ENCODE results near the gene INO80E.
A peak's percentile ranks its signal among the peaks of the same experiment; 100 is the strongest.
"Not testable (repeated sequence)": the region's sequence is repeated elsewhere in the genome, so short reads cannot be mapped to it uniquely, and the experiment has no call there.

INO80E gene

DNA sequence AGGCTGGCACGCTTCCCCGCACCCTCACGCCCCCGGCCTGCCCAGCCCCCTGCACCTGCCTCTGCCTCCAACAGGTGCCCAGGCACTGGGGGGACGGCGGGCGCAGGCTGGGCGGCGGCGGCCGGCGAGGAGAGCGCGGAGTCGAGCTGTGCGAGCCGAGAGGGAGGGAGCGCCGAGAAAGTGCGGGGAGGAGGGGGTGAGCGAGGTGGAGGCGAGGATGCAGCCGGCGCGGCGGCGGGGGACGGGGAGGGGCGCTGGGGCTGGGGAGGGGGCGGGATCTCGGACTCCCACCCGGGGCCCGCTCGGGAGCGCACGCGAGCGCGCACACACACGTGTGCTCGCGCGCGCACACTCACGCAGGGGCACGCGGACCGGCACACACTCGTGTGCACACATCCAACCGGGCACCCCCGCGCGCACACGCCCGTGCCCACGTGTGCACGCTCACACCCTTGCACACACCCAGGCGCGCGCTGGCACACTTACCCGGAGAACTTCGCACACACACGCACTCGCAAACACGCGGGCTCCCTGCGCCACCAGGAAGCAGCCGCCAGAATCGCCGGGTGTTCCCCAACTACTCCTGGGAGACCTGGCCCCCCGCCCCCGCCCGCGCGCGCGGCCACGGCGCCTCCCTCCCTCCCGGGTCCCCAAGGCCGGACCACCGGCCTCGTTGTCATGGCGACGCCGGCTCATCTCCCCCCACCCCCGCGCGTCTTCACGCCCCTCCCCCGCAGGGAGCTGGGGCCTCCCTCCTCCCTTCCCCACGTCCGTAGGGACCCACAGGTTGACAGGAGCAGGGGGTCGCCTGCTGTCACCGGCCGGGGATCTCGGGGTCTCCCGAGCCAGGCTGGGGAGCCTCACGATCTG, 15.0 kb downstream of the INO80E start, which contains the start of gene DOC2A:
TSS of gene DOC2A (minus strand) at position 184 of the 870 bp plus-strand sequence. CDS start 805 bp downstream, outside the sequence.
- DNase-seq: no peak

DNA sequence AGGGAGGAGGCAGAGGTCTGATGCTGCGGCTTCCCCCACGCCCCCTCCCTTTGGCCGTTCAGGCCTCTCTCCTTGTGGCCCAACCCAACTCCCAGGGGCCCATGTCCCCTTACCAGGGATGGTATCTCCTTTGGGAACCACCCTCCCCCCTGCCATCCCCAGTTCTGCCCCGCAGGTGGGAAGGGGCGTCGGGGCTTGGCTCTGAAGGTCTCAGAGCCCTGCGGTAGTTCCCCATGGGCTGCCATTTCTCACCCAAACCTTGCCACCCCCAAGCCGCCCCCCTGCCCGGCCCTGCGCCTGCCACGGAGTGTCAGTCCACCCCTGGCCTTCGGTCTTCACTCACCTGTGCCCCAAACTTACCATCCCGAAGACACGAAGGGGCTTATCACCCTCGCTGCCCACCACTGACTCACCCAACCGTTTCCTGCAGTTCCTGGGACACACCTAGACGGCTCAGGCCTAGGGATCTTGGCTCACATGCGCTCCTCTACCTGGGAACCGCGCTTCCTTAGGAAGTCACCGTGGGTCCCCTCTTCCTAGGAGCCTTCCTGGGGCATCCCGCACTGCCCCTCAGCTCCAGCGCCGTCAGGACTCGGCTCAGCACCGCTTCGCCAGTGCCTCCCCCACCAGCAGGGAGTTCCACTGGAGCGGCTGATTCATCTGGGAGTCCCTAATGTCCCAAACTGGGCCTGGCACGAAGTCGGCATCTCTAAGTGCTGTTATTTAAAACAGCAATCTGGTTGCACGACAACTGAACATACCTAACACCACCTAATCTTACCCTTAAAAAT, 15.9 kb downstream of the INO80E start:
- DNase-seq: no peak

DNA sequence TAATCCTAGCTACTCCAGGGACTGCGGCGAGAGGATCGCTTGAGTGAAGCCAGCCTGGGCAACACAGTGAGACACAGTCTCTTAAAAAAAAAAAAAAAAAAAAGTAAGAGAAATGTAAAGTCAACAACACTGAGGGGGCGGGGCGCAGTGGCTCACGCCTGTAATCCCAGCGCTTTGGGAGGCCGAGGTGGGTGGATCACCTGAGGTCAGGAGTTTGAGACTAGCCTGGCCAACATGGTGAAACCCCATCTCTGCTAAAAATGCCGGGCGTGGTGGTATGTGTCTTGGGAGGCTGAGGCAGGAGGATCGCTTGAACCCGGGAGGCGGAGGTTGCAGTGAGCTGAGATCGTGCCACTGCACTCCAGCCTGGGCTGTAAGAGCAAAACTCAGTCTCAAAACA, 16.6 kb downstream of the INO80E start:
- DNase-seq: not testable (repeated sequence)

DNA sequence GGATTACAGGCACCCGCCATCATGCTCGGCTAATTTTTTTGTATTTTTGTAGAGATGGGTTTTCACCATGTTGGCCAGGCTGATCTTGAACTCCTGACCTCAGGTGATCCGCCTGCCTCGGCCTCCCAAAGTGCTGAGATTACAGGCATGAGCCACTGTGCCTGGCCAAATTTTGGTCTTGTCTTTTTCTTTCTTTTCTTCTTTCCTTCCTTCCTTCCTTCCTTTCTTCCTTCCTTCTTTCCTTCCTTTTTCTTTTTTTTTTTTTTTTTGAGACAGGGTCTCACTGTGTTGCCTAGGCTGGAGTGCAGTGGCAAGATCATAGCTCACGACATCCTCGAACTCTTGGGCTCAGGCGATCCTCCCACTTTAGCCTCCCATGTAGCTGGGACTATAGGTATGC, 19.4 kb downstream of the INO80E start:
- DNase-seq: not testable (repeated sequence)

DNA sequence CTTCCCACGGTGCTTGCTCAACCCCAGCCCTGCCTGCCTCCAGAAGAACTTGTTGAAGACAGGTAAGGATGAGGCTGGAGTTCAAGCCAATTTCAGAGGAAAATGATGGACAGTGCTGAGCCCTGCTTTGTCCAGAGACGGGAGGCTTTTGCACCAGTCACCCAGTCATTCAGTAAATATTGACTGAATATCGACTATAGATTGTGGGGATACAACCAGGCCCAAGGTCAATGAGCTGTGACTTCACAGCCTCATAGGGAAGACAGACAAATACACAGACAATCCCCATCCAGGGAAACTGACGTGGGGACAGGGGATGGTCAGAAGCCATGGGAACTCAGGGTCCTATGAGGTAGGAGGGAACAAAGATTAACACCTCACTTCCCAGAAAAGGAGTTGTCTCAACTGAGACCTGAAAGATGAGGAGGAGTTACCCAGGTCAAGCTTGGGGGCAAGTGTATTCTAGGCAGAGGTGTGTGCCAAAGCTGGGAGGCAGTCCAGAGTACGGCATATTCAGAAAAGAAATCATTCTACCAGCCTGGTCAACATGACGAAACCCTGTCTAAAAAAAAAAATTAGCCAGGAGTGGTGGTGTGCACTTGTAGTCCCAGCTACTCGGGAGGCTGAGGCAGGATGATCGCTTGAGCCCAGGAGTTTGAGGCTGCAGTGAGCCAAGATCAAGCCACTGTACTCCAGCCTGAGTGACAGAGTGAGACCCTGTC, 20.7 kb downstream of the INO80E start:
- DNase-seq: no peak

DNA sequence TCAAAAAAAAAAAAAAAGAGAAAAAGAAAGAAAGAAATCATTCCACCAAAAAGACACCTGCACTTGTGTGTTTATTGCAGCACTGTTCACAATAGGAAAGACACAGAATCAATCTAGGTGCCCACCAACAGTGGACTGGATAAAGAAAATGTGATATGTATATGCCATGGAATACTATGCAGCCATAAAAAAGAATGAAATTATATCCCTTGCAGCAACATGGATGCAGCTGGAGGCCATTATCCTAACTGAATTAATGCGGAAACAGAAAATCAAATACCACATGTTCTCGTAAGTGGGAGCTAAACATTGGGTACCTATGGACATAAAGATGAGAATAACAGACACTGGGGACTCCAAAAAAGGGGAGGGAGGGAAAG, 21.2 kb downstream of the INO80E start:
- no peak for DNase-seq

DNA sequence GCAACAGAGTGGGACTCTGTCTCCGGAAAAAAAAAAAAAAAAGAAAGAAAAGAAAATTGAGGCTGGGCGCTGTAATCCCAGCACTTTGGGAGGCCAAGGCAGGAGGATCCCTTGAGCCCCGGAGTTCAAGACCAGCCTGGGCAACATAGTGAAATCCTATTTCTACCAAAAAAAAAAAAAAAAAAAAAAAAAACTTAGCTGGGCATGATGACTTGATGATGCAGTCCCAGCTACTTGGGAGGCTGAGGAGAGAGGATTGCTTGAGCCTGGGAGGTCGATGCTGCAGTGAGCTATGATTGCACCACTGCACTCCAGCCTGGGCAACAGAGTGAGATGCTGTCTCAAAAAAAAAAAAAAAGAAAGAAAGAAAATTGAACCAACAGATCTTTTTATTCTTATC, 21.9 kb downstream of the INO80E start:
- not testable (repeated sequence) for DNase-seq

DNA sequence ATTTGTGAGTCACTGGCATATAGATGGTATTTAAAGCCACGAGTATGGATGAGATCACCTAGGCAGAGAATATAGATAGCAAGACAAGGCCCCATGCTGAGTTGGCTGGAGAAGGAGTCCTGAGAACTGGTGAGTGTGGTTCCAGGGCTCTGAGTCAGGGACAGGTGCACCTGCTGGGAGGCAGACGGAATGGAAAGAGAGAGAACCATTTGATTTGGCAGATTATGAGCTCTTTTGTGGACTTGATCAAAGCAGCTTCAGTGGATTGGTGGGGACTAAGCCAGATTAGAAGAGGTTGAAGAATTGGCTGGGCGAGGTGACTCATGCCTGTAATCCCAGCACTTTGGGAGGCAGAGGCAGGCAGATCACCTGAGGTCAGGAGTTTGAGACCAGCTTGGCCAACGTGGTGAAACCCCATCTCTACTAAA, 22.7 kb downstream of the INO80E start:
- DNase-seq: peak; percentile 59

DNA sequence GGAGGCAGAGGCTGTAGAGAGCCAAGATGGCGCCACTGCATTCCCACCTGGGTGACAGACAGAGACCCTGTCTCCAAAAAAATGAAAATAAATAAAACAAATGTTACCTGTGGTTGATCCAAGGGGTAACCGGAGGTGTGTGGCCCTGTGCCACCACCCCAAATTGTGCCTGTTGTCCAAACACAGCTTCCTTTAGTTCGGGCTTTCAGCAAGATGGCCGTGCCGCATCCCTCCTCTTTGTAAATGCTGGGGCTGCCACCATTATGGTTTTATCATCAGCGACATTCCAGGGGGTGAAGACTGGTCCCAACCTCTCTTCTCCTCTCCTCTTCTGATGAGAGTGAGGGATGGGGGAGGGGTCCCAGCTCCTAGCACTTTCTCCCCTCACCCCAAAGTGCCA, 26.8 kb downstream of the INO80E start, which contains the start of gene C16orf92:
TSS of gene C16orf92 (plus strand) at position 312 of the 400 bp plus-strand sequence. CDS start 143 bp downstream, outside the sequence.
- no peak for DNase-seq

DNA sequence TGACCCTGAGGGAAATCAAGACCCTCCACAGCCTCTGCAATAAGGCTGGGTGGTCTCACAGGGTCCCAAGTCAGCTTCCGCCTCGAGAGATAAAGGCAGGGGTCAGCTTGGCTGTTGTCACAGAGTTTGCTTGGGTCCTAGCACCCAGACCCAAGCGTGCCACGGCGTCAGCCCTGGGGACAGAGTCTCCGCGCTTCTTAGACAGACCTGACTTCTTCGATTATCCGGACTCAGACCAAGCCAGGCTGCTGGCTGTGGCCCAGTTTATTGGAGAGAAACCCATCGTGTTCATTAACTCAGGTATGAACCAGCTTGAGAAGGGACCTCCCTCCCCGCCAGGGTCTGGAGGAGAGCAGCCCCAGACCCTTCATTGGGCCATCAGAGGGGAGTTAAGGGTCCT, 27.5 kb downstream of the INO80E start:
- DNase-seq: no peak

DNA sequence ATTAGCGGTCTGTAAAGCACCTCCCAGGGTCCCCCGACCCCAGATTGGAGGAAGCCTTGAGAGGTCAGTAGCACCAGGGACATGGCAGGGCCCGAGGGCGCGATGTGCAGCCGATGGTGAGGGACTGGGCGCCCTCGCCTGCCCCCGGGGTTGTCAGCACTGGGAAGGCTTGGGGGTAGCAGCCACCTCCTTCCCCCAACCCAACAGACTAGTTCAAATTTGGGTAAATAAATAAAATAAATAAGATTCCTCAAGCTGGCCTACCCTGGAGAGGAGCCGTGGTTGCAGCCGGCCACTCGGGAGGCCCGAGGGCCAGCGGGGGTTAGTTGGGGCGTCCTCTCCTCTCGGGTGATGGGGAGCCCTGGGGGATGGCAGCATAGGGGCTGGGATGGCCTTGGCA, 28.4 kb downstream of the INO80E start:
- no peak for DNase-seq

DNA sequence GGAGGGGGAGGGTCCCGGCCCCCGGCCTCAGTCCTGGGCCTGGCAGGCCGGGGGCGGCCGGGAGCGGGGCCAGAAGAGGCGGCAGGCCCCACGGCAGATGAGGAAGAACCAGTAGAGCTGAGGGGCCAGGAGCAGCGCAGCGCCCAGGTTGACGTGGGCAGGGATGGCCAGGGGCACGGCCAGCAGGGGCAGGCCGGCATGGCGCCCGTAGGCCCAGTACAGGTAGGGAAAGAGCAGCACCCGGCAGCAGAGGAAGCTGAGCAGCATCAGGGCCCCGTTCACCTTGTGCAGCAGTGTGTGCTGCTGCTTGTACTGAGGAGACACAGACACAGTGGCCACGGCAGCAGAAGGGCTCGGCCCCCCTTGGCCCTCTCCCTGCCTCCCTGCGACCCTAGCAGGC, 29.1 kb downstream of the INO80E start:
- no peak for DNase-seq

DNA sequence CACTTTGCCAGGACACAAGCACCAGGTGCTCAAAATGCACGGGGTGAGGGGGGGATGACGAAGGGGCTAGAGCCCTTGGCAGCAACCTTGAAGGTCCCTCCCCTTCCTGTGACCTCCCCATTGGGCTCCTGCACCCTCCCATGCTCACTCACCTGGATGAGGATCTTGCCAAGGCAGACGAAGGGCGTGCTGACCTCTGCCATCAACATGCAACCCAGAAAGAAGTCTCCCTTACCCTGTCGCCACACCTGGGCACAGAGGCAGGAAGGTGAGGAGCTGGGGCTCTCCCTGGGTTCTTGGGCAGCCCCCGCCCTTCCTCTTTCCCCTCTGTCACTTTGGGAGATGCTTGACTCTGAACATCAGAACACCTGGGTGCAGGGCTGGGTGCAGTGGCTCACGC, 29.5 kb downstream of the INO80E start:
- DNase-seq: no peak

DNA sequence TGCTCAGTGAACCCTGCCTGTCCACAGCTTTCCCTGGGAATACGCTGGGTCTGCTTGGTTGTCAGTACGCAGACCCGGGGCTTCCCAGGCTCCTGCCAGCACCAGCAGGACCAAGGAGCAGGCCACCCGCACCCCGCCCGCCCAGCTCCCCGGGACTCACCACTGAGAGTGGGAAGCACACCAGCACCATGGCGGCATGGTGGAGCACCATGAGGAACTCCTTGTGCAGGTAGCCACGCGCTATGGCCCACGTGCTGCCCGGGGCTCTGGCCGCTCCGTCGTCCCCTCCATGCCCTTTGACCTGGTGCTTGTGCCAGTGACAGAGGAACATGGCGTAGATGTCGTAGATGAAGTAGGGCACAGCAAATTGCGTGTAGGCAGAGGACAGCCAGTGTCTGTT, 30.4 kb downstream of the INO80E start:
- no peak for DNase-seq

DNA sequence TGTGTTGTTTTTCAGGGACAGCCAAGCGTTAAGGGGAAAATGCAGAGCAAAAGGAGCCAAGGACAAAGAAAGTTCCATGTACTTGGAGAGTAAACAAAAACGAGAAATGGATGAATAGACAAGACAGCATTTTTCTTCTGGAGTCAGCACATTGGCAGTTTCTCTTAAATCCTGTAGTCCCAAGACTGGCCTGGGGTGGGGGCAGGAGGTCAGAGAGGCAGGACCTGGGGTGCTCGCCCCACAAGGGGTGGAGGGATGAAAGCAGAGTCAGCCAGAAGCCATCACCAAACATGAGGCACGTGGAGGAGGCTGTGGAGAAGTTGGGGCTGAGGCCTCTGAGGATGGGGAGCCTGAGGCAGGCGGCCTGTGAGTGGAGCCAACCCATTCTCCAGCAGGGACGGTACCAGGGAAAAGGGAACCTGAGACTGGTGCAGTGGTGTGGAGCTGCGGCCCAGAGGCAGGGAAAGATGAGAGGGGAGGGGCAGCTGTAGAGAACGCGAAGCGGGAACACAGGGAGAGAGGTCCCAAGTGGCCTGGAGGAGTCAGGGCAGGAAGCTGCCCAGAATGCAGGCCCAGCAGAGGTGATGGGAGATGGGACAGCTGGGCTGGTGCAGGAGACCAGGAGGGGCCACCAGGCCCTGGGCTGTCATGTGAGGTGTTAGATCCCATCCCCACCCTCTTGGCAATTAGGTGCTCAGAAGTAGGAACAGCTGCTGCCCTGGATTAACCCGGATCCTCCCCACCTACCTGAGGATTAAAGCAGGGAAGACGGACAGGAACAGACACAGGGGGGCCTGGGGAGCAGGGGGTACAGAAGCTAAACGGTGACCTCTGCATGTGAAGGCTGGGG, 31.8 kb downstream of the INO80E start:
- no peak for DNase-seq

DNA sequence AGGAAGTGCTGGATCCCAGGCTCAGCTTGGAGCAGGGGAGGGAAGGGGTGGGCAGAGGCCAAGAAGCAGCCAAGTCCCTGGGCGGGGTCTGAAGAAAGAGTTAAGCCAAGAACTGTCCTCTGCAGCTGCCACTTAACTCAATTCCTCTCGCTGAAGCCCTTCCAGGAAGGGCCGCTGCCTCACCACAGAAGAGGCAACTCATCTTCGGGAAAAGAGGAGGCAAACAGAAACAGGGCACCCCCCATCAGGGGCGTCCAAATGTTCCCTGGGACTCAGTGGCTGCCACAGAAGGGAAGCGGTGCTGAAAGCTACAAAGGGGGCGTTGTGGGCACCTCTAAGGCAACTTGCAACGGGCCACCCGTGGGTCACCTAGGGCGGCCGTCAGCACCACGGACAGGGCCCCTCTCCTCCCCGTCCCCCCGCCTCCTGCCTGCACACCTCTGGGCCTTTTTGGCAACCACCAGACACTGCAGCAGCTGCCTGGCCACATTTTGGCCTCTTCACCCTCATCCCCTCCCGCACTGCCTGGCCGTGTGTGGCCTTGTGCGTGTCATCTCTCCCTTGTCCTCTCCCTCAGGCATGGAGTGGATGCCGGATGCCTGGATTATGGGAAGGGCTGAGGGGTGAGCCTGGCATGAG, 32.5 kb downstream of the INO80E start:
- DNase-seq: no peak

DNA sequence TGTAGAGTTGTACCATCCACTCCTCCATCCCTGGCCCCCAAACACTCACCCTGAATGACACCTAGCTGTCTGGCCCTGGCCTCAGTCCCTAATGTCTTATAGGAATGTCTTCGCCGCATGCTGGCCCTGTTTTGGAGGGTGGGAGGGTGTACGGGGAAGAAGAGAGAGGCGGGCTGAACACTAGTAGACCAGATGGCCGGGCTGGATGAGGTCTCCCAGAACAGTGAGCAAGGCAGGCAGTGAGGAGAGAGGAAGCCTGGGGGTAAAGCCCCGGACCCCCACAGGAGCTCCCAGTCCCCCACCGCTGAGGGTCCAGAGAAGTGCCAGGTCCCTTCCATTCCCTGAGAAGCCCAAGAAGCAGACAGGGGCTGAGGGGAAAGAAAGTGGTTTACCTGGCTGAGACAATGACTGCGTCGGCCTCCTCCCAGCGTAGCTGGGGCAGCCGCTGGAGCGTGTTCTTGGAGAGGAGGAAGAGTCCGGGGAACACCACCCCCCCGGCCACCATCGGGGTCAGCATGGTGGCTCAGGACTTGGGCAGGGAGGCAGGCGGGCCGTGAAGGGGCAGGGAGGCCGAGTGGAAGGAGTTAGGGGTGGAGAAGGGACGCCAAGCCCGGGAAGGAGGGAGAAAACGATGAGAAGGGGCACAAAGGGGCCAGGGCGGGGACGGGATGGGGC, 34.1 kb downstream of the INO80E start:
- no peak for DNase-seq

DNA sequence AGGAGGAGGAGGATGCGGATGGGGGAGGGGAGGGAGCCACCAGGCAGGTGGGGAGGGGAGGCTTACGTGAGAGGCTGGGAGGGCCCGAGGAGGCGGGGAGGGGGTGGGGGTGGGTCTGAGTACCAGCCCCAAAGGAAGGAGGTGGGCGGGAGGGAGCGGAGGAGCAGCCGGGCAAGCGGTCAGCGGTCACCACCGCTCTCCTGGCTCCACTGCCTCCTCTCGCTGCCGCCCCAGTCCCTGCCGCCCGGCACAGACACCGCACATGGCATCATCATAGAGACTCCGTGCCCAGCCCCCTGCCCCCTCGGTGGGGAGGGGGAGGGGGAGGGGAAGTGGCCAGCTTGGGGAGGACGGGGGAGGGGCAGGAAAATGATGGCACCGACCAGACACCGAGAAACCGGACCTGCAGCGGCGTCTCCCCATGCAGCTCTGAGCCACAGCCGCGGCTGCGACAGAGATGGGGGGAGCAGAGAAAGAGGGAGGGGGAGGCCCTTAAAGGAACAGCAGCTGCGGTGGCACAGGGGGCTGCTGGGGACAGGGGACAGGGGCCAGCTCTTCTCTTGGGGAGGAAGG, 34.9 kb downstream of the INO80E start, which contains the start of gene TLCD3B:
TSS of gene TLCD3B (minus strand) at position 431 of the 573 bp plus-strand sequence. CDS start 744 bp downstream, outside the sequence.
- no peak for DNase-seq

DNA sequence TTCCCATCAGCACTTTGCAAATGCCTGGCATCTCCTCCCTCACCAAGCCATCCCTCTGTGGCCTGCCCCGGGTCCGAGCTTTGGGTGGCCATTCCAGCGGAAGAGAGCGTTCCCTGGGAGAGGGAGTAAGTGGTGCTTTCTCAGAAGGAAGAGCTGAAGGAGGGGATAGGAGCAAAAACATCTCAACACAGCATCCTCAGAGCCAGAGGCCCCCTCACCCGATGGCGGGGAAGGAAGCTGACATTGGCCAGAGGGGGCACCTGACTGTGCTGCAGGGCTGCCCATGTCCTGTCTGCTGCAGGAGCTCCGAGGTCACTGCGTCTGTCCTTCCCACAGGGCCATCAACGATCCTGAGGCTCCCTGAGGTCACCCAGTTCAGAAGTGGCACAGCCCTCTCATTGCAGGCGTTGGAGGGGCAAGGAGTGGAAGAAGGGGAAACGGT, 35.5 kb downstream of the INO80E start:
- no peak for DNase-seq

Measured in fibroblast of skin of abdomen (primary cell).